ENCODE data around the gene SERBP1. TPM values are rescaled to one million over a fixed set of nuclear protein-coding genes. Genes with fewer than 3 reads are reported as not detected.

Gene SERBP1
- total and polyA plus RNA-seq, 2 of the 8 experiments (the other 6 are each of a cell fraction or from before 2014, with no cell fraction given): 229 to 536 TPM

DNA sequence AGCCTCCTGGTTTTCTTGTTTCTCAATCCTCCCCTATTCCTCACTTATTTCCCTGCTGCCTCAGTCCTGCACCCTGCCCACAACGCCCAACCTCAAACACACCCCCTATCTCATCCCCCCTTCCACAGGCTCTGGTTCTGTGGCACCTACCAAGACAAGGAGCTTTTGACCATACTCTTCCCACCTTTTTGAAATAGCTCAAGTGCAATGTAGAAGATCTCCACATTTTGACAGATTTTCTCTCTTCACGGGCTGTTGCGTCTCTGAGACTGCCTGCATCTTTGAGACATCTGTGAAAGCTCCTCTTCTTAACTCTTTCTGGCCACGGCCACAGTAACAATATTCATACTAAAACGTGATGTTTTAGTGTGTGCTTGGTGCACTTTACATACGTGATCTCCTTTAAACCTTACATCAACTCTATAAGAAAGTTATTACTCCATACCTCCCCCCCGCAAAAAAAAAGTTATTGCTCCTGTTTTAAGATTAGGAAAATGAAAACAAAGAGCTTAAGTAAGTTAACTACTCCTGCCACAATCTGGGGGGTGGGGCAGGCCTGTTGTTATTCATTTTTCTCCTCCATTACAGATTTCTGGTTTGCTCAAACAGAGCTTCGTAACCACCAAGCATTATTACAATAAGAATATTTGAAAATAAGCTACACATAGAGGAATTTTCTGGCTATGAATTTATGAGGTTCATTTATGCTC is 1.8 kb upstream of the SERBP1 start (continued):
- TF ChIP-seq CBX8 (IDR thresholded peaks at IDR 0.05; ENCODE audit: borderline replicate concordance, low read depth, low read length) (no peak), GABPA (IDR thresholded peaks at IDR 0.05; ENCODE audit: borderline replicate concordance, insufficient read depth, low read length) (no peak)
